ACC112 (cell line): ENCODE results near the gene CFAP43.
"Not testable (repeated sequence)": the region's sequence is repeated elsewhere in the genome, so short reads cannot be mapped to it uniquely, and the experiment has no call there.

Experiments
- H2AFZ ChIP-seq: fragments of 200-600 bp; sonication (generic); one replicate; pipeline ENCODE4 v1.6.0; 2017; ENCODE audit warnings: antibody characterized with exemption, low read length; ENCODE audit not compliant: unreplicated experiment
- H3K27ac ChIP-seq: fragments of 200-600 bp; sonication (generic); 2 replicates; pipeline ENCODE4 v1.5.1; 2014; ENCODE audit warnings: low read depth, mild to moderate bottlenecking, antibody characterized with exemption, low read length, moderate library complexity
- H3K27me3 ChIP-seq: fragments of 200-600 bp; sonication (generic); 2 replicates; pipeline ENCODE4 v1.6.1; 2014; ENCODE audit warnings: mild to moderate bottlenecking, antibody characterized with exemption, low read length, moderate library complexity, mixed read lengths; ENCODE audit not compliant: insufficient read depth
- H3K36me3 ChIP-seq: fragments of 200-600 bp; sonication (generic); 2 replicates; pipeline ENCODE4 v1.6.1; 2016; ENCODE audit warnings: mild to moderate bottlenecking, antibody characterized with exemption, low read length, moderate library complexity, mixed read lengths; ENCODE audit not compliant: insufficient read depth
- H3K4me1 ChIP-seq: fragments of 200-600 bp; sonication (generic); one replicate; pipeline ENCODE4 v1.6.1; 2016; ENCODE audit warnings: low read length, mixed read lengths; ENCODE audit not compliant: insufficient read depth, unreplicated experiment, control insufficient read depth
- H3K4me3 ChIP-seq: fragments of 200-600 bp; sonication (generic); 2 replicates; pipeline ENCODE4 v1.5.1; 2014; ENCODE audit warnings: mild to moderate bottlenecking, low read depth, low read length
- H3K79me2 ChIP-seq: fragments of 200-600 bp; sonication (generic); one replicate; pipeline ENCODE4 v1.6.0; 2016; ENCODE audit warnings: low read length; ENCODE audit not compliant: control insufficient read depth, unreplicated experiment, insufficient read depth

Gene CFAP43

DNA sequence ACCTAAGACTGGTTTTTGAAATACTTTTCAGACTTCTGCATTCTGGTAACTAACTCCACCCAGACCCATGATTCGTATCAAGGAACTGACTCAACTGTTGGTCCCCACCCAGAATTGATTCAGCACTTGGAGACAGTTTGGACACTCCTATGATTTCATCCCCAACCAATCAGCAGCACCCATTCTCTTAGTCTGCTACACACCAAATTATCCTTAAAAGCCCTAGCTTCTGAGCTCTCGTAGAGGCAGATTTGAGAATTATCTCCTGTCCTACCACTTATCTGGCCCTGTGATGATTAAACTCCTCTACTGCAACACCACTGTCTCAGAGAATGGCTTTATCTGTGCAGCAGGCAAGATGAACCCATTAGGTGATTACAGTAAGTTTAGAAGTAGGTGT lies 14.8 kb upstream of the CFAP43 start:
- no peaks in the 10 kb centered on the region for H3K4me1 ChIP-seq
- H3K79me2 ChIP-seq = no peaks in the 10 kb centered on the region
- no peak overlapping the region for H2AFZ ChIP-seq
- H3K36me3 ChIP-seq = no peaks in the 10 kb centered on the region
- peak overlapping the region; percentile 24; the same call in 1 of the 2 replicates for H3K27ac ChIP-seq
- H3K4me3 ChIP-seq = no peak overlapping the region
- no peaks in the 10 kb centered on the region for H3K27me3 ChIP-seq

DNA sequence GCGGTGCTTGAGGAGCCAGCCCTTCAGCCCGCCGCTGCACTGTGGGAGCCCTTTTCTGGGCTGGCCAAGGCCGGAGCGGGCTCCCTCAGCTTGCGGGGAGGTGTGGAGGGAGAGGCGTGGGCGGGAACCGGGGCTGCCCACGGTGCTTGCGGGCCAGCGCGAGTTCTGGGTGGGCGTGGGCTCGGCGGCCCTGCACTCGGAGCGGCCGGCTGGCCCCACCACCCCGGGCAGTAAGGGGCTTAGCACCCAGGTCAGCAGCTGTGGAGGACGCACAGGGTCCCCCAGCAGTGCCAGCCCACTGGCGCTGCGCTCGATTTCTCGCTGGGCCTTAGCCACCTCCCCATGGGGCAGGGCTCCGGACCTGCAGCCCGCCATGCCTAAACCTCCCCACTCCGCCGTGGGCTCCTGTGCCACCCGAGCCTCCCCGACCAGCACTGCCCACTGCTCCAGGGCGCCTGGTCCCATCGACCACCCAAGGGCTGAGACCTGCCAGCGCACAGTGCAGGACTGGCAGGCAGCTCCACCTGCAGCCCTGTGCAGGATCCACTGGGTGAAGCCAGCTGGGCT lies 13.0 kb upstream of the CFAP43 start:
- Histone ChIP-seq H3K4me1 (no peaks in the 10 kb centered on the region), H3K27ac (no peak overlapping the region), H3K27me3 (no peaks in the 10 kb centered on the region), H2AFZ (no peak overlapping the region), H3K4me3 (no peak overlapping the region), H3K36me3 (no peaks in the 10 kb centered on the region), H3K79me2 (no peaks in the 10 kb centered on the region)

DNA sequence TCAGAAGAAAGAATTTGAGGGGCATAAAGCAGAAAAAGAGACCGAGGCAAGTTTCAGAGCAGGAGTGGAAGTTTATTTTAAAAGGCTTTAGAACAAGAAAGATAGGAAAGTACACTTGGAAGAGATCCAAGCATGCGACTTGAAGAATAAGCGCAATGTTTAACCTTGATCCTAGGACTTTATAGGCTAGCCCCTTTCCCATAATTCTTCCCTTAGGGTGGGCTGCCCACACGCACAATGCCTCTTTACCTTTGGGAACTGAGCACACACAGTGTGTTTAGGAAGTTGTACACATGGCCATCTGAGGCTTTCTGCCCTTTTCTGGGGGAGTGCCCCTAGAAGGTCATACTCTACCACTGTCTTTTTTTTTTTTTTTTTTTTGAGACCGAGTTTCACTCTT lies 11.3 kb upstream of the CFAP43 start:
- H3K79me2 ChIP-seq = no peaks in the 10 kb centered on the region
- no peak overlapping the region for H2AFZ ChIP-seq
- H3K4me3 ChIP-seq = no peak overlapping the region

DNA sequence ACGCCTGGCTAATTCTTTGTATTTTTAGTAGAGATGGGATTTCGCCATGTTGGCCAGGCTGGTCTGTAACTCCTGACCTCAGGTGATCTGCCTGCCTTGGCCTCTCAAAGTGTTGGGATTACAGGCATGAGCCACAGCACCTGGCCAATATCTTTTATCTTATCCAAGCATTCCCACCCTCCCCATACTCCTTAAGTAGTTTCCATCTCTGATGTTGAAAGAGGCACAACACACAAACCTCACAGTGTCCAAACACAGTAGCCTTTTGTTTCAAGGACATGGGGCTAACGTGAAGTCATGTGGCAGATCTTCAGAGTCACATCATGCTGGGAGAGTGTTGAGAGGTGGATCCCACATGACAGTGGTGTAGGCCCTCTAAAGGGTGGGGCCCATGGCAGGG lies 10.8 kb upstream of the CFAP43 start:
- H3K27me3 ChIP-seq, H3K36me3 ChIP-seq, H3K4me3 ChIP-seq, H3K27ac ChIP-seq, H3K4me1 ChIP-seq, H3K79me2 ChIP-seq, H2AFZ ChIP-seq: not testable (repeated sequence)

More for the DNA sequence above, 11.3 kb upstream of the CFAP43 start:
- Histone ChIP-seq H3K4me1 (no peaks in the 10 kb centered on the region), H3K27ac (no peak overlapping the region), H3K27me3 (no peaks in the 10 kb centered on the region), H3K36me3 (no peaks in the 10 kb centered on the region)

DNA sequence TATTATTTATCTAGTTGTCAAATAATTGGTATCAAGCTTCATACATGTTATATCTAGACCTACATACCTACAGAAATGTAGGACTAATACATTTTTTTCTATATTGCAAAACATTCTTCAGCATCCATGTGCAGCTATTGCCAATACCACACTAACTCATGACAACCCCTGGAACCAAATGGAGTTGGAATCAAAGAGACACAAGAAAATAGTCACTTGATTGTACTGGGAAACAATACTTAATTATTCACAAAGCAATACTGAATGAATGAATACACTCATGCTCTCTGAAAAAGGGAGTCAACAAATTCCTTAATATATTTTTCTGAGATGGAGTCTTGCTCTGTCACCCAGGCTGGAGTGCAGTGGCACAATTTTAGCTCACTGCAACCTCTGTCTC lies 10.4 kb upstream of the CFAP43 start:
- Histone ChIP-seq H2AFZ (no peak overlapping the region), H3K27ac (no peak overlapping the region), H3K79me2 (no peaks in the 10 kb centered on the region), H3K4me1 (no peaks in the 10 kb centered on the region), H3K36me3 (no peaks in the 10 kb centered on the region), H3K4me3 (no peak overlapping the region), H3K27me3 (no peaks in the 10 kb centered on the region)

DNA sequence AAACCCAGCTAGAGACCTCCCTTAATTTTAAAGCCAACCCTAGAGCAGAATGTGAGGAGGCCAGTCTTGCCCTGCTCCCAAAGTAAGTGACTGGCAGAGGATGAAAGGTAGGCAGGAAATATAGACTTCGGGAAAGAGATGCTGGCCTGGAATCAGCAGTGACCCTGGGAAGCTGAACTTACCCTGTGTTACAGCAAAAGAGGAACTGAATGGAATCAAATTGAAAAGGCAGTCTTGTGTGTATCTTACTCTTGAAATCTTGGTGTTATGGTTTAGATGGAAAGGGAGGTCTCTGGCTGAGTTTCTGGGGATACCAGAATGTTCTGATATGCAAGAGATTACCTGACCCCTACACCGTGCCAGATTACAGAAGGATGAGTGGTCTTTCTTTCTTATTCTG lies 7.9 kb upstream of the CFAP43 start:
- Histone ChIP-seq H3K27me3 (no peaks in the 10 kb centered on the region), H3K79me2 (no peaks in the 10 kb centered on the region), H2AFZ (no peak overlapping the region), H3K4me3 (no peak overlapping the region), H3K27ac (no peak overlapping the region), H3K36me3 (no peaks in the 10 kb centered on the region), H3K4me1 (no peaks in the 10 kb centered on the region)

DNA sequence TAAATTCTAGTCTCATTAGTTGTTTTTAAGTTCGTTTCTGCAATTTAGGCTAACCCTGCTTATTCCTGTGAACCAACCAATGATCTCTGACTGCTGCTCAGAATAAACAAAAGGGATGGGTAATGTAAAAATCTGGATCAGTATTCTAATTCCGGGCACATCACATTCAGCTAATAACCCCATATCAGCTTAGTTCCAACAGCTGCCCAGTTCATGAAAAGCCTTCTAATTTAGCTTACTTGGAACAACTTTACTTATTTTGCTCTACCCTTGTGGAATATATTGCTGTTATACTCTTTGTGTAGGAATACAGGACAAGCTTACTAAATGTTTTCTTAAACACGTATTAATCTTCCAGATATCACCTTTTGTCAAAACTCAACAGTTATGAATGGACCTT lies 3.6 kb upstream of the CFAP43 start:
- Histone ChIP-seq H3K79me2 (no peaks in the 10 kb centered on the region), H3K4me3 (no peak overlapping the region), H3K27me3 (no peaks in the 10 kb centered on the region), H3K36me3 (no peaks in the 10 kb centered on the region), H2AFZ (no peak overlapping the region), H3K27ac (no peak overlapping the region), H3K4me1 (no peaks in the 10 kb centered on the region)

DNA sequence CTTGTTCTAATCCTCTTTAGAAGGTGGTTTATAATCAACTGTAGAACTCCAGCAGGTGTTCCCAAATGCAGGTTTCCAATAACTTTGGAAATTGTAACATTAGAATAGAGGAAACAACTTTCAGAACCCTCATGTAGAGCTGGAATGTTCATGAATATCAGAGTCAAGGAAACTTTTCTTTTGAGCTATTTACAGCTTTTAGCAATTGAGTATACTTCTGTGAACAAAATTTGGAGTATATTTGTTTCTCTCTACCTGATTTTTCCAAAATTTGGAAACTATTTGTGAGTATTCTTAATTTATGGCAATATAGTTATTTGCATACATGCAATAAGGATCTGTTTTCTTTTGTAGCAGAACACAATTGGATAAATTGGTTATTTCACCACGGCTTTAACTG lies 2.8 kb upstream of the CFAP43 start:
- Histone ChIP-seq H3K4me3 (no peak overlapping the region), H2AFZ (no peak overlapping the region), H3K36me3 (no peaks in the 10 kb centered on the region), H3K27ac (no peak overlapping the region), H3K79me2 (no peaks in the 10 kb centered on the region), H3K4me1 (no peaks in the 10 kb centered on the region), H3K27me3 (no peaks in the 10 kb centered on the region)

DNA sequence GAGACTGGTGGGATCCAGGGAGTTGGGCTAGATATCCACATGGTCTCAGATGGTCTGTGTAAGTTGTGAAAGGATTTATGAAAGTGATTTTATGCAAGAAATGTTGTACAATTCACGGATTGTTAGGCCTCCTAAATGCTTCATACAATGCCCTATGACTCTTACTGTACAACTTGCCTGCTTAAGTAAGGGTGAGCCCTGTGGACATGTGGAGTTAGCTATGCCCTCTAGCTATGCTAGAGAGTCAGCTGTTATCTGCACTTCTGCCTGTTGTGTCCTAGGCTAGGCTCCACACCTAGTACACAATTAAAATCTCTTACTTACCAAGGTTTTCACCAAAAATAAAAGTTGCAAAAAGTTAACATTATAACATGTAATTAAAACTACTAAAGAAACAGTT lies 1.7 kb upstream of the CFAP43 start:
- Histone ChIP-seq H2AFZ (no peak overlapping the region), H3K4me3 (no peak overlapping the region; the same call in 1 of the 2 replicates), H3K36me3 (no peaks in the 10 kb centered on the region), H3K27ac (no peak overlapping the region), H3K79me2 (no peaks in the 10 kb centered on the region), H3K27me3 (no peaks in the 10 kb centered on the region), H3K4me1 (no peaks in the 10 kb centered on the region)

DNA sequence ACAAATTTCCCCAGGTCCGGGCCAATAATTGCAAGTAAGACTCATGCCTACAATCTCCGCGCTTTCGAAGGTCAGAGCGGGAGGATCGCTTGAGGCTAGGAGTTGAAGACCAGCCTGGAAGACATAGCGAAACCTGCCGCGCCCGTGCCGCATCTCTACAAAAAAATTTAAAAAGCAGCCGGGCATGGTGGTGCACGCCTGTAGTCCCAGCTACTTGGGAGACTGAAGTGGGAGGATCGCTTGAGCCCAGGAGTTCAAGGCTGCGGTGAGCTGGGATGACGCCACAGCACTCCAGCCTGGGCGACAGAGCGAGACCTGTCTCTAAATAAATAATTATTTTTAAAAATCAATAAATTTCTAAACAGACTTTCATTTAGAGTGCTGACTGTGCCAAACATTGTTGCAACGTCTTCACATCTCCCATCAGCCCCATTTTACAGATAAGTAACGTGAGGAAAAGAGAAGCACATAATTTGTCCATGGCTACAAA lies 494 bp upstream of the CFAP43 start:
- Histone ChIP-seq H3K4me3 (peak overlapping the region; percentile 88), H3K36me3 (no peaks in the 10 kb centered on the region), H3K4me1 (no peaks in the 10 kb centered on the region), H3K79me2 (no peaks in the 10 kb centered on the region), H3K27me3 (no peaks in the 10 kb centered on the region), H3K27ac (no peak overlapping the region), H2AFZ (peak overlapping the region; percentile 83)

DNA sequence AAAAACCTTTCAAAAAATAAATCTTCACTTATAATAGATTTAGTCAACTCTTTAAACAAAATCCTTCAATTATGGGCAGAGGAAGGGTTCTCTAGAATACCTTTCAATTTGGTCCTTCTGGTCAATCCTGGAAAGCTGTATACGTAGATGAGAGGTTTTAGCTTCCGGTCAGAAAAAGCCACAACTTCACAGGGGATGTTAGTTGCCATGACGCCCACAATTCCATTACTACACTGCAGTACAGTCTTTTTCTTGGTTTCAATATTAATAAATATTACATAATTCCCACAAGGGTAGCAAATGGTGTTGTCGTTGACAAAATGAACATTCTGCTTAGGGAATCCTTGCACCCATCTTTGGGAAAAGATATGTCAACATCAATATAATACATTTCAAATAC lies 1.7 kb downstream of the CFAP43 start:
- Histone ChIP-seq H3K4me1 (no peaks in the 10 kb centered on the region), H3K79me2 (no peaks in the 10 kb centered on the region), H3K36me3 (no peaks in the 10 kb centered on the region), H3K4me3 (no peak overlapping the region), H3K27me3 (no peaks in the 10 kb centered on the region), H2AFZ (no peak overlapping the region), H3K27ac (no peak overlapping the region)
